SK-N-SH (cell line): Measurements from ENCODE around the gene BCL2L15.
A peak's percentile ranks its signal among the peaks of the same experiment; 100 is the strongest.

Experiments
- CHD2 ChIP-seq: fragments of 150-350 bp; IDR thresholded peaks from 2 replicates; pipeline ENCODE4 v1.6.1; 2018; ENCODE audit warnings: low read length; ENCODE audit not compliant: partially characterized antibody
- CTCF ChIP-seq: fragments of 200-600 bp; sonication (generic); IDR thresholded peaks from 2 replicates; pipeline ENCODE4 v1.6.1; 2017; ENCODE audit warnings: antibody characterized with exemption, mild to moderate bottlenecking, moderate library complexity
- EP300 ChIP-seq, 2 experiments: IDR thresholded peaks; 2 replicates each; pipeline versions ENCODE4 v1.4.0 to v1.6.1; 2012; ENCODE audit warnings: borderline replicate concordance in 1 of 2, low read depth in 1 of 2, low read length in 1 of 2
- IRF3 ChIP-seq: fragments of 150-350 bp; IDR thresholded peaks from 2 replicates; pipeline ENCODE4 v1.6.1; 2016; ENCODE audit warnings: mild to moderate bottlenecking, low read depth, low read length
- JUND ChIP-seq: IDR thresholded peaks from 2 replicates; pipeline ENCODE4 v1.4.0; 2012
- NRF1 ChIP-seq: IDR thresholded peaks from 2 replicates; pipeline ENCODE4 v1.6.1; 2012; ENCODE audit warnings: low read depth, mild to moderate bottlenecking, low read length
- POLR2AphosphoS5 ChIP-seq: IDR thresholded peaks from 2 replicates; pipeline ENCODE4 v1.6.1; 2012; ENCODE audit warnings: low read depth, low read length
- RAD21 ChIP-seq: IDR thresholded peaks from 2 replicates; pipeline ENCODE4 v1.6.1; 2012; ENCODE audit warnings: mild to moderate bottlenecking, low read length
- TAF1 ChIP-seq: IDR thresholded peaks from 2 replicates; pipeline ENCODE4 v1.6.1; 2012; ENCODE audit warnings: low read depth, mild to moderate bottlenecking, low read length, moderate library complexity, borderline replicate concordance
- TEAD4 ChIP-seq: IDR thresholded peaks from 2 replicates; pipeline ENCODE4 v1.4.0; 2012; ENCODE audit warnings: mild to moderate bottlenecking, borderline replicate concordance; ENCODE audit not compliant: insufficient read depth
- USF1 ChIP-seq: IDR thresholded peaks from 2 replicates; pipeline ENCODE4 v1.4.0; 2012; ENCODE audit warnings: low read depth, borderline replicate concordance
- USF2 ChIP-seq: fragments of 150-350 bp; IDR thresholded peaks from 2 replicates; pipeline ENCODE4 v1.6.1; 2017; ENCODE audit warnings: antibody characterized with exemption, low read length, low read depth, borderline replicate concordance

- TF ChIP-seq CHD2 = peak; percentile 97
- peak; percentile 63 for TF ChIP-seq TAF1
- peak; percentile 16; the same call in 1 of the 2 replicates for TF ChIP-seq USF1
- peak; percentile 31 to 76; a peak in 3 of 4 replicates for TF ChIP-seq EP300 (IDR thresholded peaks at IDR 0.05; ENCODE audit: borderline replicate concordance in 1 of 2, low read depth in 1 of 2, low read length in 1 of 2)
- TF ChIP-seq CTCF = peak; percentile 66
- peak; percentile 88 for TF ChIP-seq POLR2AphosphoS5
- TF ChIP-seq RAD21 = peak; percentile 64
- TF ChIP-seq USF2 = no peak
- TF ChIP-seq IRF3 = no peak
- no peak for TF ChIP-seq JUND
- no peak for TF ChIP-seq TEAD4
- TF ChIP-seq NRF1 = peak; percentile 65
Measured at GRCh38 chr1:113904674-113905434, 17.5 kb upstream of the BCL2L15 start, which contains the start of the genes AP4B1 and DCLRE1B.
